HepG2 (cell line): ENCODE data around the gene MMP17. TPM values are rescaled to one million over a fixed set of nuclear protein-coding genes. Genes with fewer than 3 reads are reported as not detected.

Experiments used
- ATAC-seq: fragments of 200-7000 bp; cut with Tn5 transposase; 3 replicates; pipeline ENCODE4 v1.9.1; 2020; ENCODE audit warnings: mild to moderate bottlenecking, moderate library complexity
- BruUV-seq: library from RNA; stranded (reverse); fragments of 400-500 nt; replicated peaks from 2 replicates; lab custom pipeline; 2021; lab: Mats Ljungman, UMichigan
- CTCF ChIA-PET: fragments of 300-600 bp; formaldehyde crosslinking; extraction: SDS; loops from one replicate; lab custom pipeline; 2021; ENCODE audit warnings: low total read pairs, inconsistent platforms, low intra/inter-chr PET ratio; lab: Yijun Ruan, JAX
- POLR2A ChIA-PET: fragments of 350-600 bp; sonication (Branson Sonifier 250); formaldehyde crosslinking; loops from one replicate; lab custom pipeline; 2020; ENCODE audit warnings: antibody characterized with exemption, inconsistent platforms; lab: Yijun Ruan, JAX
- DNase-seq: peaks from one replicate; pipeline ENCODE4 v3.0.0-alpha.2; 2015; ENCODE audit warnings: low spot score
- FAIRE-seq: peaks from 3 replicates; lab custom pipeline; 2011; peaks lifted over from hg19 to GRCh38; lab: Jason Lieb, UNC
- H2AFZ ChIP-seq: one replicate; pipeline ENCODE4 v1.6.1; 2011; ENCODE audit warnings: low read length, inconsistent platforms
- H3K27ac ChIP-seq: fragments of 300-600 bp; 3 replicates; pipeline ENCODE4 v1.8.0; 2011; ENCODE audit warnings: mixed run types, mild to moderate bottlenecking, mixed read lengths, low read length, inconsistent platforms; ENCODE audit not compliant: insufficient read depth; ENCODE audit errors: extremely low read length
- H3K27me3 ChIP-seq, 2 experiments: fragments of 200-600 bp in 1 of 2; 2 replicates in 1 of 2; 3 replicates in 1 of 2; pipeline versions ENCODE4 v1.6.0 to v1.8.0; 2011; ENCODE audit warnings: low read length in 2 of 2, mild to moderate bottlenecking in 2 of 2, moderate library complexity in 2 of 2, inconsistent platforms in 1 of 2; ENCODE audit not compliant: insufficient read depth in 2 of 2, control insufficient read depth in 1 of 2
- H3K36me3 ChIP-seq, 2 experiments: fragments of 200-600 bp in 1 of 2; replicated peaks in 1 of 2; 2 replicates in 1 of 2; 3 replicates in 1 of 2; pipeline versions ENCODE4 v1.5.1 to v1.8.0; 2011; ENCODE audit warnings: low read length in 2 of 2, inconsistent platforms in 1 of 2; ENCODE audit not compliant: insufficient read depth in 2 of 2, control insufficient read depth in 1 of 2
- H3K4me1 ChIP-seq: 2 replicates; pipeline ENCODE4 v1.5.1; 2012; ENCODE audit warnings: low read length, inconsistent platforms; ENCODE audit not compliant: insufficient read depth
- H3K4me2 ChIP-seq: 2 replicates; pipeline ENCODE4 v1.6.0; 2011; ENCODE audit warnings: low read depth, low read length, inconsistent platforms
- H3K4me3 ChIP-seq, 3 experiments: fragments of 200-600 bp in 1 of 3; sonication (generic), shearing (Covaris generic) in 1 of 3; replicated peaks in 1 of 3; 2 replicates each; pipeline ENCODE4 v1.5.1; 2011 to 2016; ENCODE audit warnings: low read length in 3 of 3, inconsistent platforms in 2 of 3, low read depth in 2 of 3, mild to moderate bottlenecking in 2 of 3, control low read depth in 1 of 3, mixed read lengths in 1 of 3; ENCODE audit not compliant: insufficient read depth in 1 of 3
- H3K79me2 ChIP-seq: one replicate; pipeline ENCODE4 v1.6.1; 2011; ENCODE audit warnings: low read length, inconsistent platforms; ENCODE audit not compliant: insufficient read depth
- H3K9ac ChIP-seq: 2 replicates; pipeline ENCODE4 v1.6.0; 2011; ENCODE audit warnings: mild to moderate bottlenecking, low read depth, low read length, inconsistent platforms; ENCODE audit not compliant: insufficient read depth
- H3K9me3 ChIP-seq: 2 replicates; pipeline ENCODE4 v1.5.1; 2012; ENCODE audit warnings: mild to moderate bottlenecking, low read length
- H4K20me1 ChIP-seq: 2 replicates; pipeline ENCODE4 v1.6.0; 2011; ENCODE audit warnings: inconsistent platforms, mild to moderate bottlenecking, low read length, moderate library complexity; ENCODE audit not compliant: insufficient read depth
- FOXC1 ChIP-seq: sonication (generic); formaldehyde crosslinking; IDR thresholded peaks from 2 replicates; pipeline ENCODE4 v1.8.0; 2022; ENCODE audit warnings: mild to moderate bottlenecking, missing genetic modification reagents, borderline replicate concordance
- MLX ChIP-seq: IDR thresholded peaks from 2 replicates; pipeline ENCODE4 v1.6.1; 2016
- NFRKB ChIP-seq: fragments of 450-650 bp; IDR thresholded peaks from 2 replicates; pipeline ENCODE4 v1.6.1; 2017
- NFYB ChIP-seq: sonication (generic); formaldehyde crosslinking; IDR thresholded peaks from 2 replicates; pipeline ENCODE4 v1.4.0; 2020; ENCODE audit warnings: missing genetic modification reagents
- PAF1 ChIP-seq: IDR thresholded peaks from 2 replicates; pipeline ENCODE4 v1.6.1; 2016; ENCODE audit warnings: missing genetic modification reagents, missing compliant biosample characterization
- PAX8 ChIP-seq: sonication (generic); formaldehyde crosslinking; IDR thresholded peaks from 2 replicates; pipeline ENCODE4 v1.8.0; 2022; ENCODE audit warnings: mild to moderate bottlenecking, missing genetic modification reagents, borderline replicate concordance
- SP140L ChIP-seq: sonication (generic); formaldehyde crosslinking; IDR thresholded peaks from 2 replicates; pipeline ENCODE4 v1.4.0; 2020; ENCODE audit warnings: missing genetic modification reagents, borderline replicate concordance
- SRSF9 ChIP-seq: fragments of 200-400 bp; formaldehyde crosslinking; IDR thresholded peaks from 2 replicates; pipeline ENCODE4 v1.6.1; 2018; ENCODE audit warnings: borderline replicate concordance, mild to moderate bottlenecking, low read depth, low read length; ENCODE audit not compliant: insufficient read depth, poor library complexity, severe bottlenecking
- STAG1 ChIP-seq: sonication (generic); formaldehyde crosslinking; IDR thresholded peaks from 2 replicates; pipeline ENCODE4 v1.4.0; 2020; ENCODE audit warnings: missing genetic modification reagents
- ZBTB33 ChIP-seq: sonication (generic); formaldehyde crosslinking; IDR thresholded peaks from 2 replicates; pipeline ENCODE4 v1.4.0; 2020; ENCODE audit warnings: missing genetic modification reagents
- ZBTB8A ChIP-seq: sonication (generic); formaldehyde crosslinking; IDR thresholded peaks from 2 replicates; pipeline ENCODE4 v1.4.0; 2020; ENCODE audit warnings: mild to moderate bottlenecking, low read depth, missing genetic modification reagents, borderline replicate concordance
- ZNF263 ChIP-seq: sonication (generic); formaldehyde crosslinking; IDR thresholded peaks from 2 replicates; pipeline ENCODE4 v1.4.0; 2020; ENCODE audit warnings: missing genetic modification reagents
- WGBS: methylation state at CpG from one replicate; pipeline ENCODE4 v1.1.6; 2017; ENCODE audit warnings: low lambda C conversion rate; 5-methylcytosine and 5-hydroxymethylcytosine counted together
- in situ Hi-C: cut with HindIII; loops from 2 replicates; pipeline ENCODE4 v1.10.0; 2017; ENCODE audit warnings: low pct_unique_long_range_greater_than_20kb; ENCODE audit not compliant: extremely low pct_ligation_motif_present
- intact Hi-C: fragments of 100-400 bp; cut with micrococcal nuclease; formaldehyde crosslinking; loops from one replicate; pipeline ENCODE4 v1.10.0; 2022; ENCODE audit not compliant: unreplicated experiment
- polyA plus RNA-seq, 8 experiments: library from polyadenylated mRNA; depleted of rRNA in 3 of 8; stranded (reverse) in 7 of 8; unstranded in 1 of 8; fragments of >200 nt; fragmentation: Illumina TruSeq in 4 of 8; extraction: Trizol in 4 of 8; gene quantifications; 2 replicates each; pipeline versions ENCODE4 v1.2.1 to v1.2.3, GENCODE V29; 2011 to 2016; ENCODE audit warnings: low read depth in 4 of 8, missing spikeins in 1 of 8, mixed read lengths in 1 of 8; ENCODE audit not compliant: insufficient read depth in 1 of 8
- total RNA-seq, 5 experiments: library from RNA; depleted of rRNA; stranded (reverse); fragments of >200 nt; fragmentation: Illumina TruSeq; extraction: Trizol; gene quantifications; 2 replicates each; pipeline ENCODE4 v1.2.3, GENCODE V29; 2016; ENCODE audit warnings: low read depth in 1 of 5
- TF ChIP-seq, protein P1 (sequence below): sonication (generic); formaldehyde crosslinking; IDR thresholded peaks from 2 replicates; pipeline ENCODE4 v1.4.0; 2020; ENCODE audit warnings: missing genetic modification reagents

MMP17 gene
- total and polyA plus RNA-seq, 2 of the 13 experiments (the other 11 are each of a cell fraction or from before 2014, with no cell fraction given): 0.55 to 0.80 TPM

DNA sequence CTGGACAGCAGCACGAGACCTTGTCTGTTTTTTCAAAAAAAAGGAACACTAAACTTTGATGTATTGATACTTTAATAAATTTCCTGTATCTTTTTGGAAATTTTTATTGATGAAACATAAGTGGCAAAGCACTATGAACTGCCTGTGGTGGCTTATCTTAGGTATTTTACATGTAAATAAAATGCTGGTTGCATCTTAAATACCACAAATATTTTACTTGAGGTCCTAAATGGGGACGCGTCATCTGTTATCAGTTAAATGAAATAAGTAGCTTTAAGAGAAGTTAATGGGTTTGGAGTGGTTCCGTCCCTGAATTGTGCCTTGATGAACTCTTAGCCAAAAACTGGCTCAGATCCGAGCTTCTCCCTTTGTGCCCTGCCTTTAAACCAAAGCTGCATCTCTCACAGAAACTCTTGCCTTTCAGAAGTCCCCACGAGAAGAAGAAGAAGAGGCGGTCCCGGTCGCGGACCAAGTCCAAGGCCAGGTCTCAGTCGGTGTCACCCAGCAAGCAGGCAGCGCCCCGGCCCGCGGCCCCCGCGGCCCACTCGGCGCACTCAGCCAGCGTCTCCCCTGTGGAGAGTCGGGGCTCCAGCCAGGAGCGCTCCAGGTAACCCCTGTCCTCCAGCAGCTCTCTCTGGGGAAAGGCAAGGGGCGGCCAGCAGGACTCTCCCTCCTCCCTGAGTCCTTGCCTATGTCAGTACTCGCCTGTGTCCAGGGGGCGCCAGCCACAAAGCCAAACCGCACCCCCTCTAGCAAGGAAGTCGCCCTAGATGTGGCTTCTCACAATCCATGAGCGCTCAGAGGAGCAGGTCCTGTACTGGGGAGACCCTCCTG lies 31.2 kb upstream of the MMP17 start (continued):
- TF ChIP-seq ZNF263: peak; percentile 91

DNA sequence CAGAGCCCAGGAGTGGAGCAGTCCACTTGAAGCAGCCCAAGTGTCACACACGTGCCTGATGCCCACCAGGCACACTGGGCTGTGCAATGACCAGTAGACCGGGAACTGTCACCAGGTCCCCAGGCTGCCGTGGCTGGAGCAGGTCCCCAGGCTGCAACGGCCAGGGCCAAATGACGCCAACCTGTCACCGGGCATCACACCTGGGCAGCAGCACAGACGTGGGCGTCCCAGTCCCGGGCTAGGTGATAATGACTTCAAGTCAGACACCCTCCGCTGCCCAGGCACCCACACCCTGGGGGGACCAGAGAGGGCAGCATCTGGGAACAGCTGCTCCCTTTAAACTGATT lies 30.6 kb upstream of the MMP17 start:
- ATAC-seq (no peak; the same call in 2 of the 3 replicates), FAIRE-seq (no peak), DNase-seq (no peak)
- Histone ChIP-seq H3K9me3 (no peaks in the 10 kb centered on the region), H3K4me1 (no peaks in the 10 kb centered on the region), H4K20me1 (no peaks in the 10 kb centered on the region), H3K27ac (no peak overlapping the region), H3K9ac (no peak overlapping the region), H3K4me3 (no peak overlapping the region), H3K79me2 (no peaks in the 10 kb centered on the region), H3K4me2 (no peak overlapping the region), H2AFZ (no peak overlapping the region), H3K36me3 (peaks cover 18 to 32% of the 10 kb centered on the region in 2 experiments; a peak in 4 of 5 replicates), H3K27me3 (no peaks in the 10 kb centered on the region)
- BruUV-seq: no TSS peak
- intact Hi-C loops: no loop called here
- TF ChIP-seq FOXC1 (no peak), STAG1 (CRISPR knock-in tag) (no peak), NFYB (CRISPR knock-in tag) (no peak), MLX (CRISPR knock-in tag) (no peak), PAF1 (CRISPR knock-in tag) (no peak), SP140L (CRISPR knock-in tag) (no peak), PAX8 (CRISPR knock-in tag) (no peak), SRSF9 (no peak), ZBTB33 (CRISPR knock-in tag) (no peak), NFRKB (no peak), ZBTB8A (no peak)
- TF ChIP-seq, protein P1, sequence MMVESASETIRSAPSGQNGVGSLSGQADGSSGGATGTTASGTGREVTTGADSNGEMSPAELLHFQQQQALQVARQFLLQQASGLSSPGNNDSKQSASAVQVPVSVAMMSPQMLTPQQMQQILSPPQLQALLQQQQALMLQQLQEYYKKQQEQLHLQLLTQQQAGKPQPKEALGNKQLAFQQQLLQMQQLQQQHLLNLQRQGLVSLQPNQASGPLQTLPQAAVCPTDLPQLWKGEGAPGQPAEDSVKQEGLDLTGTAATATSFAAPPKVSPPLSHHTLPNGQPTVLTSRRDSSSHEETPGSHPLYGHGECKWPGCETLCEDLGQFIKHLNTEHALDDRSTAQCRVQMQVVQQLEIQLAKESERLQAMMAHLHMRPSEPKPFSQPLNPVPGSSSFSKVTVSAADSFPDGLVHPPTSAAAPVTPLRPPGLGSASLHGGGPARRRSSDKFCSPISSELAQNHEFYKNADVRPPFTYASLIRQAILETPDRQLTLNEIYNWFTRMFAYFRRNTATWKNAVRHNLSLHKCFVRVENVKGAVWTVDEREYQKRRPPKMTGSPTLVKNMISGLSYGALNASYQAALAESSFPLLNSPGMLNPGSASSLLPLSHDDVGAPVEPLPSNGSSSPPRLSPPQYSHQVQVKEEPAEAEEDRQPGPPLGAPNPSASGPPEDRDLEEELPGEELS (CRISPR knock-in tag): no peak
- POLR2A ChIA-PET: no interaction called here
- in situ Hi-C loops: no loop called here
- WGBS: no CpG with 5 or more reads among the region's 10 CpGs
- CTCF ChIA-PET: no interaction called here
